PC-9 (cell line): ENCODE measurements around the gene LGR6. TPM values are rescaled to one million over a fixed set of nuclear protein-coding genes. Genes with fewer than 3 reads are reported as not detected.

Experiments used
- BruUV-seq: library from RNA; stranded (reverse); fragments of 400-500 nt; replicated peaks from 2 replicates; lab custom pipeline; 2021; lab: Mats Ljungman, UMichigan
- CTCF ChIA-PET: fragments of 300-600 bp; sonication (Branson Sonifier 250); formaldehyde crosslinking; loops from one replicate; lab custom pipeline; 2022; ENCODE audit warnings: antibody characterized with exemption; lab: Charles Lee
- POLR2A ChIA-PET: fragments of 300-600 bp; sonication (Branson Sonifier 250); formaldehyde crosslinking; loops from one replicate; lab custom pipeline; 2022; ENCODE audit warnings: antibody characterized with exemption; ENCODE audit not compliant: unreplicated experiment; lab: Charles Lee
- DNase-seq, 2 experiments: peaks; one replicate each; pipeline versions ENCODE4 v3.0.0 to v3.0.0-alpha.2; 2015 to 2022; ENCODE audit warnings: mixed read lengths in 1 of 2
- H2AFZ ChIP-seq: fragments of 200-600 bp; sonication (generic); 2 replicates; pipeline ENCODE4 v1.8.1; 2017; ENCODE audit warnings: antibody characterized with exemption
- H3F3A ChIP-seq: fragments of 200-600 bp; sonication (generic); 2 replicates; pipeline ENCODE4 v1.8.1; 2017; ENCODE audit warnings: antibody characterized with exemption, mild to moderate bottlenecking, low read depth; ENCODE audit not compliant: insufficient read depth
- H3K27ac ChIP-seq: fragments of 200-600 bp; sonication (generic); 2 replicates; pipeline ENCODE4 v1.6.1; 2016; ENCODE audit warnings: mixed run types
- H3K27me3 ChIP-seq: fragments of 200-600 bp; sonication (generic); 2 replicates; pipeline ENCODE4 v1.6.1; 2016; ENCODE audit warnings: low read depth, mixed run types; ENCODE audit not compliant: insufficient read depth
- H3K36me3 ChIP-seq: fragments of 200-600 bp; sonication (generic); 2 replicates; pipeline ENCODE4 v1.6.1; 2016; ENCODE audit warnings: low read depth, mixed run types
- H3K4me1 ChIP-seq: fragments of 200-600 bp; sonication (generic); replicated peaks from 2 replicates; pipeline ENCODE4 v1.6.1; 2016; ENCODE audit warnings: mixed run types; ENCODE audit not compliant: insufficient read depth
- H3K4me2 ChIP-seq: fragments of 200-600 bp; sonication (generic); 2 replicates; pipeline ENCODE4 v1.6.1; 2017; ENCODE audit warnings: mixed run types
- H3K4me3 ChIP-seq: fragments of 200-600 bp; sonication (generic); 2 replicates; pipeline ENCODE4 v1.6.1; 2016; ENCODE audit warnings: mixed run types
- H3K79me2 ChIP-seq: fragments of 200-600 bp; sonication (generic); 2 replicates; pipeline ENCODE4 v1.6.1; 2017; ENCODE audit warnings: low read depth, mixed run types
- H3K9me2 ChIP-seq: fragments of 200-600 bp; sonication (generic); 2 replicates; pipeline ENCODE4 v1.8.1; 2017; ENCODE audit warnings: mild to moderate bottlenecking; ENCODE audit not compliant: insufficient read depth
- H3K9me3 ChIP-seq: fragments of 200-600 bp; sonication (generic); 2 replicates; pipeline ENCODE4 v1.8.1; 2016; ENCODE audit warnings: low read depth; ENCODE audit not compliant: insufficient read depth
- H4K20me1 ChIP-seq: fragments of 200-600 bp; sonication (generic); 2 replicates; pipeline ENCODE4 v1.8.1; 2017; ENCODE audit not compliant: insufficient read depth
- CTCF ChIP-seq: fragments of 200-600 bp; sonication (generic); conservative IDR thresholded peaks from 2 replicates; pipeline ENCODE4 v1.6.1; 2017; ENCODE audit warnings: mixed run types, antibody characterized with exemption, mild to moderate bottlenecking, moderate library complexity
- EZH2 ChIP-seq: fragments of 200-600 bp; sonication (generic); IDR thresholded peaks from 2 replicates; pipeline ENCODE4 v1.8.0; 2017; ENCODE audit warnings: antibody characterized with exemption, low read depth
- intact Hi-C: fragments of 100-400 bp; cut with micrococcal nuclease; formaldehyde crosslinking; loops from one replicate; pipeline ENCODE4 v1.10.0; 2022; ENCODE audit not compliant: unreplicated experiment
- total RNA-seq: library from RNA; stranded (reverse); gene quantifications from 2 replicates; pipeline ENCODE4 v1.2.3, GENCODE V29; 2021

Gene LGR6
- total RNA-seq, 1 experiment from 2014 or later: 5.6 TPM

GRCh38 chr1:202276081-202276715, 82.6 kb downstream of the LGR6 start:
- Histone ChIP-seq H2AFZ (no peak overlapping the region), H3K4me1 (peaks cover 13% of the 10 kb centered on the region; the same call in 1 of the 2 replicates), H3K27ac (no peak overlapping the region), H3K27me3 (peaks cover under 1% of the 10 kb centered on the region; the same call in 1 of the 2 replicates), H3K4me2 (no peak overlapping the region), H3K4me3 (no peak overlapping the region), H3K9me3 (no peaks in the 10 kb centered on the region), H3K36me3 (no peaks in the 10 kb centered on the region), H3K9me2 (no peaks in the 10 kb centered on the region), H3F3A (no peaks in the 10 kb centered on the region), H4K20me1 (no peaks in the 10 kb centered on the region), H3K79me2 (no peaks in the 10 kb centered on the region)
- no peak for TF ChIP-seq CTCF
- no peak for TF ChIP-seq EZH2
- DNase-seq: no peak
- POLR2A ChIA-PET: no interaction called here
- CTCF ChIA-PET: no interaction called here
- no TSS peak for BruUV-seq
- intact Hi-C loops: no loop called here

DNA sequence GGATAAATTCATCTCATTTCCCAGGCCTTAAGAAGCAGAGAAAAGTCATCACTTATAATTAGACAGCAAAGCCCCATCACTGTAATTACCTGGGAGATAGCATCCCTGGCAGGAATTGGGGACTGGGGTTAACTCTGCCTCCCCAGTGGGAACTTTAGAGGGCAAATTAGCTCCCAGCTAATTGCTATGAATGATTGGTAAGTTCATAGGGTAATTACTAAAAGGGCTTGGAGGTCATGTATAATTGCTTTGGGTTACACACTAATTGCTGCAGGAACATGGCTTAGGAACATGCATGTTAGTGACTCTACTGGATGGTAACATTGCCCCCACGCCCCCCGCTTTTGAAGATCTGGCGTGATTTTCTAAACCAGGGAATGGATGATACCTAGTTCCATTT, 83.3 kb downstream of the LGR6 start:
- intact Hi-C loops: no loop called here
- POLR2A ChIA-PET: no interaction called here

DNA sequence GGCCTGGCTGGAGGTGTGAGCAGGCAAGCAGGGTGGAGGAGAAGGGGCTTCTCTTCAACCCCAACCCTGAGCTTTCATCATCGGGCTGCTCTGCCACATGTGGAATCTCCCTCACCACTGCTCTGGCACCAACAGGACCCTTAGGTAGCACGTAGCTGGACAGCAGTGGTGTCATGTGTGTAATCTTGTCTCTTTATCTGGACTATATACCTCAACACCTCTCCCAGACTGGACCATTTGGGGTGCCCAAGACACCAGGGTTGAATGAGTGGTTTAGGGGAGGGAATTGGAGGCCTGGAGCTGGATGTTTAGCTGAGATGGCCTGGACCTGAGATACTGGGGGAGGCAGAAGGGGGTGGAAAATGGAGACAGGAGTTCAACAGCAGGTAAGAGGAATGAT, 85.2 kb downstream of the LGR6 start:
- no peaks in the 10 kb centered on the region for H3K27me3 ChIP-seq
- BruUV-seq: no TSS peak

More for the DNA sequence above, 83.3 kb downstream of the LGR6 start:
- Histone ChIP-seq H3K27me3 (no peaks in the 10 kb centered on the region), H3K36me3 (no peaks in the 10 kb centered on the region), H3K27ac (no peak overlapping the region), H2AFZ (no peak overlapping the region), H3F3A (no peaks in the 10 kb centered on the region), H4K20me1 (no peaks in the 10 kb centered on the region), H3K4me3 (no peak overlapping the region), H3K9me2 (no peaks in the 10 kb centered on the region), H3K79me2 (no peaks in the 10 kb centered on the region), H3K9me3 (no peaks in the 10 kb centered on the region), H3K4me2 (no peak overlapping the region), H3K4me1 (peaks cover 15% of the 10 kb centered on the region; the same call in 1 of the 2 replicates)
- DNase-seq: peak in 1 of 2 experiments; percentile 0
- TF ChIP-seq CTCF (no peak), EZH2 (no peak)
- CTCF ChIA-PET: no interaction called here
- BruUV-seq: no TSS peak

More for the DNA sequence above, 85.2 kb downstream of the LGR6 start:
- Histone ChIP-seq H3K4me3 (no peak overlapping the region), H3K9me3 (no peaks in the 10 kb centered on the region), H3K36me3 (no peaks in the 10 kb centered on the region), H3K9me2 (no peaks in the 10 kb centered on the region), H4K20me1 (no peaks in the 10 kb centered on the region), H3K79me2 (no peaks in the 10 kb centered on the region), H3F3A (peaks cover 10% of the 10 kb centered on the region), H3K4me2 (no peak overlapping the region), H3K4me1 (peaks cover 31% of the 10 kb centered on the region), H2AFZ (no peak overlapping the region), H3K27ac (no peak overlapping the region)
- CTCF ChIA-PET: interaction anchor here (0.7 kb wide), 1 partner anchor 757 kb away, joined by 3 read pairs; no protein-coding TSS in a partner anchor
- POLR2A ChIA-PET: no interaction called here
- no peak for DNase-seq
- intact Hi-C loops: no loop called here
- TF ChIP-seq EZH2: no peak
- no peak for TF ChIP-seq CTCF
